Endodermal cell (in vitro differentiated cells): ENCODE data around the gene PLCB1. TPM values are rescaled to one million over a fixed set of nuclear protein-coding genes. Genes with fewer than 3 reads are reported as not detected.

Source experiments
- DNase-seq: peaks from one replicate; pipeline ENCODE4 v3.0.0-alpha.2; 2017
- H3K27ac ChIP-seq: 2 replicates; pipeline ENCODE4 v1.5.1; 2013; ENCODE audit warnings: mild to moderate bottlenecking, low read depth, low read length, moderate library complexity
- H3K27me3 ChIP-seq: 2 replicates; pipeline ENCODE4 v1.6.1; 2013; ENCODE audit warnings: mild to moderate bottlenecking, low read length, moderate library complexity; ENCODE audit not compliant: insufficient read depth, control insufficient read depth, poor library complexity, severe bottlenecking
- H3K36me3 ChIP-seq: 2 replicates; pipeline ENCODE4 v1.7.0; 2013; ENCODE audit warnings: mild to moderate bottlenecking, low read length, moderate library complexity; ENCODE audit not compliant: control insufficient read depth, insufficient read depth
- H3K4me1 ChIP-seq: one replicate; pipeline ENCODE4 v1.7.0; 2013; ENCODE audit warnings: low read length; ENCODE audit not compliant: control insufficient read depth, insufficient read depth
- H3K4me3 ChIP-seq: 2 replicates; pipeline ENCODE4 v1.5.1; 2013; ENCODE audit warnings: mild to moderate bottlenecking, low read length, moderate library complexity
- H3K9ac ChIP-seq: 2 replicates; pipeline ENCODE4 v1.6.1; 2013; ENCODE audit warnings: mild to moderate bottlenecking, low read length, moderate library complexity; ENCODE audit not compliant: poor library complexity, severe bottlenecking; ENCODE audit errors: extremely low read depth
- H3K9me3 ChIP-seq: 2 replicates; pipeline ENCODE4 v1.6.1; 2013; ENCODE audit warnings: mild to moderate bottlenecking, low read length, moderate library complexity; ENCODE audit not compliant: control insufficient read depth
- H3K27ac Mint-ChIP-seq: 2 replicates; pipeline ENCODE4 v1.8.0; 2020; ENCODE audit warnings: mixed read lengths
- H3K27me3 Mint-ChIP-seq: 2 replicates; pipeline ENCODE4 v1.8.0; 2021; ENCODE audit warnings: mild to moderate bottlenecking, mixed read lengths; ENCODE audit not compliant: insufficient read depth
- H3K36me3 Mint-ChIP-seq: 2 replicates; pipeline ENCODE4 v1.8.0; 2020; ENCODE audit warnings: low read depth, mixed read lengths
- H3K4me1 Mint-ChIP-seq: 2 replicates; pipeline ENCODE4 v1.8.0; 2020; ENCODE audit warnings: mixed read lengths
- H3K4me3 Mint-ChIP-seq: 2 replicates; pipeline ENCODE4 v1.8.0; 2020; ENCODE audit warnings: mild to moderate bottlenecking, moderate library complexity, mixed read lengths
- H3K9me3 Mint-ChIP-seq: 2 replicates; pipeline ENCODE4 v1.8.0; 2020; ENCODE audit warnings: mild to moderate bottlenecking, mixed read lengths
- CTCF ChIP-seq: fragments of 200-600 bp; sonication (generic); conservative IDR thresholded peaks from 2 replicates; pipeline ENCODE4 v1.5.0; 2021; ENCODE audit warnings: antibody characterized with exemption, mild to moderate bottlenecking
- WGBS, 2 experiments: methylation state at CpG; one replicate each; pipeline versions ENCODE4 v1.1.5 to v1.1.7; 2013; ENCODE audit warnings: missing lambda C conversion rate in 2 of 2, mixed read lengths in 1 of 2; ENCODE audit not compliant: insufficient coverage in 1 of 2, insufficient read length in 1 of 2; 5-methylcytosine and 5-hydroxymethylcytosine counted together
- total RNA-seq, 2 donors: library from RNA; stranded (reverse); fragmentation: NEBNext Ultra II Directional in 1 of 2; extraction: Animal tissue kit (Norgen Biotek cat#: 25700) in 1 of 2; gene quantifications; 2 replicates in 1 of 2; 3 replicates in 1 of 2; pipeline ENCODE4 v1.2.1, GENCODE V29; 2021

The PLCB1 gene
- total RNA-seq, 2 donors from 2014 or later, result 15.3 to 16.5 TPM

DNA sequence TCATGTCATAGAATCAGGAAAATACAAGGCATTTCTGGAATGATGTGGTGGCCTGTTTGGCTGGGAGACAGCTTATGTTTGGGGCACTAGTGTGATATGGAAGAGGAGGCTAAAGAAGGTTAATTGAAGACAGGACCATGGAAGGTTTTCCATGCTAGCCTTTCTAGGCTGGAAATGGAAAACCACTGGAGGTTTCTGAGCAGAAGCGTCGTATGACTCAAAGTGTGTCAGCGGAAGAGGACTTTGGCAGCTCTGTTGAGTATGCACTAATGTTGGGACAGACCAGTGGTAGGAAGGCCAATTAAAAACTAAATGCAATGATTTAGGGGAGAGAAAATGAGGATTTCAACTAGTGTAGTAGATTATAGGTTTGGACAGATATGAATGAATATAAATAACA lies 413.1 kb downstream of the PLCB1 start:
- no peaks in the 10 kb centered on the region for H3K36me3 ChIP-seq
- DNase-seq, result no peak
- no peak overlapping the region for H3K9ac ChIP-seq
- H3K27me3 ChIP-seq, result no peaks in the 10 kb centered on the region
- no peak for TF ChIP-seq CTCF
- Mint-ChIP-seq H3K9me3 (no peaks in the 10 kb centered on the region), H3K27me3 (peaks cover 1% of the 10 kb centered on the region), H3K4me1 (no peaks in the 10 kb centered on the region), H3K36me3 (no peaks in the 10 kb centered on the region), H3K27ac (no peak overlapping the region), H3K4me3 (no peak overlapping the region)
- no peak overlapping the region for H3K27ac ChIP-seq
- no peak overlapping the region for H3K4me3 ChIP-seq
- no peaks in the 10 kb centered on the region for H3K4me1 ChIP-seq
- no peaks in the 10 kb centered on the region for H3K9me3 ChIP-seq
- WGBS, 2 experiments, result 92 to 95% methylated on average over 2 to 3 of the region's 3 CpGs

GRCh38 chr20:8547035-8547650 lies 415.1 kb downstream of the PLCB1 start:
- 91 to 98% methylated on average over 4 to 6 of the region's 6 CpGs for WGBS, 2 experiments
- Histone ChIP-seq H3K27ac (no peak overlapping the region), H3K9ac (no peak overlapping the region), H3K4me1 (no peaks in the 10 kb centered on the region), H3K9me3 (no peaks in the 10 kb centered on the region), H3K36me3 (no peaks in the 10 kb centered on the region), H3K4me3 (no peak overlapping the region), H3K27me3 (no peaks in the 10 kb centered on the region)
- H3K27me3 Mint-ChIP-seq, result peaks cover 4% of the 10 kb centered on the region
- TF ChIP-seq CTCF, result no peak
- H3K9me3 Mint-ChIP-seq, result no peaks in the 10 kb centered on the region
- no peak overlapping the region for H3K4me3 Mint-ChIP-seq
- no peaks in the 10 kb centered on the region for H3K4me1 Mint-ChIP-seq
- DNase-seq, result no peak
- H3K36me3 Mint-ChIP-seq, result no peaks in the 10 kb centered on the region
- H3K27ac Mint-ChIP-seq, result no peak overlapping the region

DNA sequence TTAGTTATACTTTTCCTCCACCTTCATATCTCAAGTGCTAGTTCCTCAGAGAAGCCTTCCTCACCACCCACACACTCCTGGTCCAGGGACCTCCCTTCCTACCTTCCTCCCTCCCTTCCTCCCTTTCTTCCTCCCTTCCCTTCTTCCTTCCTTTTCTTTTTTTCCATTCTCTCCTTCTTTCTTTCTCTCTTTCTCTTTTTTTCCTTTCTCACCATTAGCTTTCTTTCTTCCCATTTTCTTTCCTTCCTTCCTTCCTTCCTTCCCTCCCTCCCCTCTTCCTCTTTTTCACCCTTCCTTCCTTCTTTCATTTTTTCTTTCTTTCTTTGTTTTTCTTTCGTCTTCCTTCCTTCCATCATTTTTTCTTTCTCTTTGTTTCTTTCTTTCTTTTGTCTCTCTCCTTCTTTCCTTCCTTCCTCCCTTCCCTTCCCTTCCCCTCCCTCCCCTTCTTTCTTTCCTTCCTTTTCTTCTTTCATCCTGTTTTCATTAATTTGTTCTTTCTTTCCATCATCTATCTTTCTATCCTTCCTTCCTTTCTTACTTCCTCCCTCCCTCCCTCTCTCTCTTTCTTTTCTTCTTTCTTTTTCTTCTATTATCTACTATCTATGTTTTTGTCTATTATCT lies 416.0 kb downstream of the PLCB1 start:
- 89 to 92% methylated on average over 1 of the region's 1 CpG for WGBS, 2 experiments
- no peak overlapping the region for H3K9ac ChIP-seq
- no peak for DNase-seq
- no peaks in the 10 kb centered on the region for H3K36me3 Mint-ChIP-seq
- no peaks in the 10 kb centered on the region for H3K4me1 ChIP-seq
- H3K27me3 ChIP-seq, result no peaks in the 10 kb centered on the region
- no peaks in the 10 kb centered on the region for H3K9me3 Mint-ChIP-seq
- H3K27ac ChIP-seq, result no peak overlapping the region
- H3K27me3 Mint-ChIP-seq, result peaks cover 4% of the 10 kb centered on the region
- H3K4me3 ChIP-seq, result no peak overlapping the region
- H3K36me3 ChIP-seq, result no peaks in the 10 kb centered on the region
- no peaks in the 10 kb centered on the region for H3K4me1 Mint-ChIP-seq
- H3K27ac Mint-ChIP-seq, result no peak overlapping the region
- H3K4me3 Mint-ChIP-seq, result no peak overlapping the region
- no peaks in the 10 kb centered on the region for H3K9me3 ChIP-seq
- TF ChIP-seq CTCF, result no peak
